Stimulated activated CD4-positive, alpha-beta T cell treated with anti-CD3 and anti-CD28 coated beads, Interleukin-1b, Interleukin-23, amount 100 ng/mL, for 24 hours (primary cell): ENCODE data around the gene COL10A1.

ENCODE experiments used
- DNase-seq, 4 experiments: peaks; one replicate each; pipeline ENCODE4 v3.0.0-alpha.2; 2020; ENCODE audit warnings: low read depth in 4 of 4, low spot score in 1 of 4

COL10A1 gene

GRCh38 chr6:116126032-116126431 lies at the start of gene COL10A1:
TSS of gene COL10A1 (minus strand) at chr6:116126132. CDS start at chr6:116125492, 640 bp downstream.
- no peak for DNase-seq

GRCh38 chr6:116175344-116175743 lies 49.4 kb upstream of the COL10A1 start:
- no peak for DNase-seq

DNA sequence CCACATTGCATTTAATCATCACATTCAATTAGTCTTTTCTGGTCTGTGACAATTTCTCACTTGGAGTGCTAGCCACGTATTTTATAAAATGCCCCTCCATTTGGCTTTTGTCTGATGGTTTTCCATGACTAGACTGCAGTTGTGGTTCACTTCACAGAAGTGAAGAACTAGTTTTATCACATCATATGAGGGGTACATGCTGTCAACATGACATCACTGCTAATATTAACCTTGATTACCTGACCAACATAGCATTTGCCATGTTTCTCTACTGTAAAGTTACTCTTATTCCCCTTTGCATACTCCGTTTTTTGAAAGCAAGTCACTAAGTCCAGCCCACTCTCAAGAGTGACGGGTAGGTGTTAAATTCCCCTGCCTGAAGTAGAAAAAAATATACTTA lies 48.0 kb upstream of the COL10A1 start:
- DNase-seq, result no peak

GRCh38 chr6:116170358-116171057 lies 44.6 kb upstream of the COL10A1 start:
- DNase-seq, result no peak

GRCh38 chr6:116169880-116170279 lies 43.9 kb upstream of the COL10A1 start:
- no peak for DNase-seq

- DNase-seq, result no peak
Observed at GRCh38 chr6:116168148-116168547, 42.2 kb upstream of the COL10A1 start.

DNA sequence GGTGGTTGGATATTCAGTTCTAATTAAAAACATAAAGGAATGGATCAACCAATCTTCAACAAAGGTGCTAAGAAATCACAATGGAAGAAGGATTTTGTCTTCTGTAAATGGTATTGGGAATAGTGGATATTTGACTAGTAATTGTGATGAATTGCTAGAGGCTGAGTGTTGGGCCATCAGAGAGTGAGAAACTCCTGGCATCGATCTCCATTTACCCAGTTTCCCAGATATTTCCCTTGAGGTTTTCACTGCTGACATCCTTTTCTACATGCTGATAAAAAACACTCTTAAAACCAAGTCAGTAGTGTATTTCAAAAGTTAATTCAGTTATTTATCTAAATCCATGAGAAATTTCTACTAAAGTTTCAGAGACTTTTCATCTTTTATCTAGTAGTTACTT lies 40.4 kb upstream of the COL10A1 start:
- no peak for DNase-seq

DNA sequence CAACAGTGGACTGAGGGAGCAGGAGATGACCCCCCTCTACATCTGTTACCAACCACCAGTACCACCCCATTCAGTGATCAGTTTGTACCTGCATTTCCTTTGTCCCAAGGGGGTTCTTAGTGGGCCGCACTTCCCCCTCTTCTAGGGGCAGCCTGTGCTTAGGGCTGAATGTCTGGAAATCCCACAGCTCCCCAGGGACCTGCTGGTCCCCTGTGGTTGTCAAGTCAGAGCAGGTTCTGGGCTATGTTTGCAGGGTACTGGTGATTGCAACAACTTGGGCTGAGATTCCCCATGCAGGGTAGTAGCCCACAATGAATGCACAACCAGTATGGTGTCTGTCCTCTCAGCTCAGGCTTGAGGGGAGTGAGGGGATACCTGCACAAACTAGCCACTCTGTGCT lies 39.7 kb upstream of the COL10A1 start:
- DNase-seq, result no peak

DNA sequence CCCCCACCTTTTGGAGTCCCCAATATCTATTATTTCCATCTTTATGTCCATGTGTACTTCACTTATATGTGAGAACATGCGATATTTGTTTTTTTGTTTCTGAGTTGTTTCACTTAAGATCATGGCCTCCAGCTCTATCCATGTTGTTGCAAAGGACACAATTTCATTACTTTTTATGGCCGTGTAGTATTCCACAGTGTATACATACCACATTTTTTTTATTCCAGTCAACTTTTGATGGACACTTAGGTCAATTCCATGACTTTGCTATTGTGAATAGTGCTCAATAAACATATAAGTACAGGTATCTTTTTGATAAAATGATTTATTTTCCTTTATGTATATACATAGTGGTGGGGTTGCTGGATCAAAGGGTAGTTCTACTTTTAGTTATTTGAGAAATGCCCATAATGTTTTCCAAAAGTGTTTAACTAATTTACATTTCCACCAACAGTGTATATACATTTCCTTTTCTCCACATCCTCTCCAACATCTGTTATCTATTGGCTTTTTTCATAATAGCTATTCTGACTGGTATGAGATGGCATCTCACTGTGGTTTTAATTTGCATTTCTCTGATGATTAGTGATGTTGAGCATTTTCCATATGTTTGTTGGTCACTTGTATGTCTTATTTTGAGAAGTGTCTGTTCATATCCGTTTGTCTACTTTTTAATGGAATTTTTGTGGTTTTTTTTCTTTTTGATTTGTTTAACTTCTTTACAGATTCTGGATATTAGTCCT lies 34.0 kb upstream of the COL10A1 start:
- DNase-seq, result no peak

GRCh38 chr6:116158641-116159040 lies 32.7 kb upstream of the COL10A1 start:
- DNase-seq, result no peak

- DNase-seq, result no peak
Observed at GRCh38 chr6:116157391-116157790, 31.5 kb upstream of the COL10A1 start.

GRCh38 chr6:116156405-116157326 lies 30.7 kb upstream of the COL10A1 start:
- DNase-seq, result no peak

- DNase-seq, result no peak
Observed at GRCh38 chr6:116154887-116155286, 29.0 kb upstream of the COL10A1 start.

- DNase-seq, result no peak
Observed at GRCh38 chr6:116152620-116153019, 26.7 kb upstream of the COL10A1 start.

GRCh38 chr6:116145803-116146675 lies 20.1 kb upstream of the COL10A1 start:
- no peak for DNase-seq

GRCh38 chr6:116144605-116145004 lies 18.7 kb upstream of the COL10A1 start:
- no peak for DNase-seq

DNA sequence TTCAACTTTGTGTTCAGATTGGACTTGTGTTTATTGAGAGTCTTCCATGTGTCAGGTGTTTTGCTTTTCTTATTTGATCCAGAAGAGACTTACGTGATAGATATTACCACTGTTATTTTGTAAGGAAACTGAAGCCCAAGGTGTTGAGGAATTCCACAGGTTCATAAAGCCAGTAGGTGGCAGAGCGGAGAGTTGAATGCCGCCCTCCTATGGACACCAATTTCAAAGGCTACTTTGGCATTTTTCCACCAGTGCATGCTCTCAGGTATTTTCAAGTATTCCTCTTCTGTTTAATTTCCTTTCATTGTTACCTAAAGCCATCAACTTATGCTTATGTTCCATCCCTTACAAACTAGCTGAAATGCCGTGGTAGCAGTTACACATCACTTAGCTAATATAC lies 14.0 kb upstream of the COL10A1 start:
- no peak for DNase-seq

GRCh38 chr6:116136933-116137340 lies 11.0 kb upstream of the COL10A1 start:
- DNase-seq, result no peak

GRCh38 chr6:116136373-116136772 lies 10.4 kb upstream of the COL10A1 start:
- no peak for DNase-seq

- DNase-seq, result no peak
Observed at GRCh38 chr6:116133453-116133852, 7.5 kb upstream of the COL10A1 start.
